HG02852 (cell line): Measurements from ENCODE around the gene PRR16.

Experiments used
- ATAC-seq: cut with Tn5 transposase; IDR thresholded peaks from one replicate; pipeline ENCODE4 v1.9.1; 2021; ENCODE audit warnings: mild to moderate bottlenecking, moderate library complexity; ENCODE audit not compliant: unreplicated experiment

The PRR16 gene

DNA sequence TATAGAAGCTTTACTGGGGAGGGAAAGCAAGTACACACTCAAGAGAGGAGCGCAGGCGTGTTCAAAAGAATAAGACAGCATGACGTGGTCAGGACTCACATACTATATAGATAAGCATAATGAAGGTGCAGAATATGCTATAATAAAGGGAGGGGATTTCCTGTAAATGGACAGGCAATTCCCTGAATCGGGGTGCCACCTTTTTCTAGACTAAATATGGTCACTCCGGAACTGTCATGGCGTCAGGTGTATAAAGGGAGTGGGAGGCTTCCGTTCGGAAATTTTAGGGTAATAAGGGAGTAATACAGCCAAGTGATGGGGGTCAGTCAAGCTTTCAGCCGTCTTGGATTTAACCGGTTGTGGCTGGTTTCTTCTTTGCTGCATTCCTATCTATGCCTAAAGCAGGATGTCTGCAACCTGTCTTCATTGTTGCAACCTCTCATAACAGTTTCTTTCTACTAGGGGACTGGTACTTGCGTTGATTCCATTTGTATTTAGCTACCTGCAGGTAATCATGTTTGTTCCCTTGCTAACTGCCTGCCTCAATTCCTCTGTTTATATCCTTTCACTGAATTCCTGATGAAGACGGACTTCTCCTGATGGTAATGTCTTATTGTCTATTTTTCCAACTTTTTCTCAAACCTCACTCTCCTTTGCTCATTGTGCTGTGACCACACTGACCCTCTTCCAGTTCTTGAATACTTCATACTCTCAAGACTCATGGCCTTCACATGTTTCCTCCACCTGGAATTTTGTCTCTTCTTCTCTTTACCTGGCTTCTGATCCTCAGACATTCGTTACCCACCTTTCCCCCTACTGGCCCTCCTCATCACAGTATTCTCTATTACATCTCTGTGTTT, 48.9 kb downstream of the PRR16 start:
- no peak for ATAC-seq

DNA sequence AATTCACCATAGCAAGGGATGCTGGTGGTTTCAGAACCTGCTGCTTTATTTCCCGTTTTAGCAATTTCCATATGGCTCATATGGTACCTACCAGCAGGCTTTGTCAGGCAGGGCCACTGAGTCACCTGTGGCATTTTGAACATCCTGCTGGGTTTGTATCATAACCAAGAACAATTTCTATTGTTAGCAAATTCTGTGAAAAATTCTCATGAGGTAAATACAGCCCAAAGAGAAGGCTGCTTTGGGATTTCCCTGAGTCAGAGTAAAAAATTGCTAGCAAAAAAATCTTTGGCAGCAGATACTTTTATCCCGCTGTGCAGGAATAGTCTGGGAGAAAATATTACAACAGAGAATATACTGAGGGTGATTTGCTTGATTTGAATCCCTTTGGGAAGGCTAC, 52.7 kb downstream of the PRR16 start:
- ATAC-seq = no peak

DNA sequence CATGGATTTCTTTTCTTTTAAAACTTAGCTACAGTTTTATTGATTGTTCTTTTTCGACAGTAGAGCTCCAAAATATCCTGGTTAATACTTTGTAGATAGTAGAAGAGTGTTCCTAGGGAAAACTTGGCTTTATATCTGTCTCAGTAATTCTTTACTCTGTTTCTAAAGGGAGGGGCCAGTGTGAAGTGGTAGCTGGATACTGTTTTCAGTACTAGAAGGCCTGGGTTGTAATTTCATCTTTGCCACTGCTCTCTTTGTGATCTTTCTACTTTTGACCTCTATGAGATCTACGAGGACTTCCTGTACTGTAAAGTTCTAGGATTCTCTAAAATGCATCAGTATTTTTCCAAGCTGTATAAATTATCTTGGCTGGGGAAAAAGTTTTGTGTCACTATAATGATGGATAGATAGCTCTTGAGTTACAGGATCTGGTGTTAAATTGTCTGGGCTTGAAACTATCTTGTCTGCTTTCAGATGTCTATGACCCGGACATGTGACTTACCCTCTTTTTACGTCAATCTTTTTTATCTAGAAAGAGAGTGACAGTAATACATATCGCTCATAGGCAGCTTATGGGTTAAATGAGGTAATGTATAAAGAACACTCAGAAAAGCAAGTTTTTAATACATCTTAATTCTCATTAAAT, 53.6 kb downstream of the PRR16 start:
- no peak for ATAC-seq

DNA sequence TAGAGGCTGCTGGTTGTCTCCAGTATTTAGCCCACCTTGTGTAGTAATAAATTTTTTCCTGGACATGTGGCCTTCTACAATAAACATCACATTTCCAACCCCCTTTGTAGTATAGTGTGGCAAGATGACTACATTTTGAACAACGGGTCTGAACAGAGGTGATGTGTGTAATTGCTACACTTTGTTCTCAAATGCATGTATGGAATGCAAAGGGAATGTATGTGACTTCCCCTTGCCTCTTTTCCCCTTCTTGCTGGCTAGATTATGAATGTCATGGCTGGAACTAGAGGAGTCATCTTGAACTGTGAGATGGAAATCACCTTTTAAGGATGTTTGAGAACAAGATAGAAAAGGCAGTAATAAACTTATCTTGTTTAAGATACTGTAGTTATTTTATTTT, 54.5 kb downstream of the PRR16 start:
- ATAC-seq = no peak

DNA sequence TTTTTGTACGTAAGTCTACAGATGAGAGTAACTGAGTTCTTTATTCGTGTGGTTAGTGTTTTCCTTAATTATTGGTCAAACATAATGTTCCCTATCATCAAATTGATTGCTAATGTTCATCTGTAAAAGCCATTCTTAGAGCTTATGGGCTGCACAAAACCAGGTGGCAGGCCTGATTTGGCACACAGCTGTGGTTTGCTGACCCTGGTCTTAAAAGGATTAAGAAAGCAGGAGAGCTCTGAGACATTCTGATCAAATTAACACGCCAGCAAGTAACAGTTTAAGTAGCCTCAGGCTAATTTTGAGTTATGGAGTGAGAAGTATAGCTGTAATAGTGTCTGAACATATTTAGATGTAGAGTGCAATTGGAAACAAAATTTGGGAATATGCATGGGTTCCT, 63.2 kb downstream of the PRR16 start:
- no peak for ATAC-seq

DNA sequence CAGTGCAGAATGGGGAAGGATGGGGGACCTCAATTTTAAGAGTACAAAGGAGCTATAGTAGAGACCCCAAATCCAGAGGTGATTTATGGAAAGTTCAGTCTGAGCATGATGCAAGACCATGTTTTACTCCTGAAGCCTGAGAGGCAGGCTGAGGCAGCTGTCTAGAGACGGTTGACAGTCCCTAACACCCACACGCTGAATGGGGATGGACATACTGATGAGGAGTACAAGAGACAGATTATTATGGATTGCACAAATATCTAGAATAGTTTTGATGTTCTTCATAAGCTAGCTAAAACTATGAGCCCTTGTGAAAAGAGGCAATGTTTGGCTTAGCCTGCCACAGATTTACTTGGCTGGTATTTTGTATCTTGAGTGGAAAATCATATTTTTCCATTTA, 64.5 kb downstream of the PRR16 start:
- no peak for ATAC-seq

DNA sequence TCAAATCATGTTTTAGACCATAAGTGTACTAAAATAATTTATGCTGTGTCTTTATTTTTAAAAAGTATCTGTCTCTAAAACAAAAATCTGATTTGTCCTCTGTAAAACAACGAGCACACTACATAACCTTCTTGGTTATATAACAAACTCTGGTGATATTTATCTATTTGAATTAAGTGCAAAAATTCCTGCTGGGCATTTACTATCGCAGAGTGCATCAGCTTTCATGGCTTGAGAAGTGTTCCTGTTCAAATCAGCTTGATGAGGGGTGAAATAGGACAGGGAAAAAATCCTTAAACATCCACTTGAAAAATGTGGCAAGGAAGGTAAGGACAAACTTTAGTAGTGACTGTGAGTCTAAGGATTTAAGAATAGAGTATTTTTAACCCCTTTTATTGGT, 65.3 kb downstream of the PRR16 start:
- ATAC-seq = no peak

DNA sequence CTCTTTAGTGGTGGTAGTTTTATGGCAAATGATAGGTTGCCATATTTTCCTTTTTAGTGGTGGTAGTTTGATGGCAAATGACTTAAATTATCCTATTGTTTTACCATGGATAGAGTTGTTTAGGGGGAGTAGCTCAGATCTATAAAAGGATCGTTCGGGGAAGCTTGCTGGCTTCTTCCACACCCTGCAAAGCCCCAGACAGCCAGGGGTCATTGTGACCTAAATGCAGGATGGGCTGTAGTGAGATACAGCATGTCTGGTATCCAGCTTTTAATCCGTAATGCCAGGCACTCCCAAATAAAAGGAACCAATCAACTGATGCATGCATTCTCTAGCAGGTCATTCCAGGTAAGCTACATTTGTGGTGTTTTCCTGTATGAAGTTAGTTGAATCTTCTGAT, 67.1 kb downstream of the PRR16 start:
- ATAC-seq = no peak

DNA sequence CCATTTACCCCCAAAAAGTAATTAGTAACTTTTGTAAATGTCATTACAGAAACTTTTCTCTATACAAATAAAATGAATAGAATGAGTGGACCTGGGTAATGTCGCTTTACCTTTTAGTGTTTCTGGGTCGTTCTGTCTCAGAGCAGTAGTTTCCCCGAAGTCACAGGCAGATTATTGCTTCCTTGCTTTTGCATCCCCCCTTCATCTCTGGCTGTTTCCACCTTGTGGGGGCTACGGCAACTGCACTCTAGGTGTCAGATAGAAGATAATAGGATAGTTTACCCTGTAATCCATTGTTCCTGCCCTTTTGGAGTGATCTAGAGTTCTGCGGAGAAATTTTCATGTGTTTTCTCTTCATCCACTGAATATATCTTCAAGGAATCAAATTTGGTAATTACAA, 68.7 kb downstream of the PRR16 start:
- no peak for ATAC-seq

DNA sequence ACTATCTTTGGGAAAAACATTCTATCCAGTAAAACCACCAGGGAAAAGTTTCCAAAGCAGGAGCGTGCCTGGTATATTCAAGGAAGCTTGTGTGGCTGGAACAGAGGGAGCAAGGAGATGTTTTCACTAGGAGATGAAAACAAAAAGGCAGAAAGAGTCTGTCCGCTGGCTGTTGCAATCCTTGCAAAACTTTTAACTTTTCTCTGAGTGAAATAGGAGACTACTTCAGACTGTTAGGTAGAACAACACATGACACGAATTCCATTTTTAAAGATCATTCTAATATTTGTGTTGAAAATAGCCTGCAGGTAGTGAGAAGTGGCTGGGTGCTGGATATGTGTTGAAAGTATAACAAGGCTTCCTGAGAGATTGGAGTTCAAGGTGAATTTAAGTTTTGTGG, 69.5 kb downstream of the PRR16 start:
- ATAC-seq = no peak

DNA sequence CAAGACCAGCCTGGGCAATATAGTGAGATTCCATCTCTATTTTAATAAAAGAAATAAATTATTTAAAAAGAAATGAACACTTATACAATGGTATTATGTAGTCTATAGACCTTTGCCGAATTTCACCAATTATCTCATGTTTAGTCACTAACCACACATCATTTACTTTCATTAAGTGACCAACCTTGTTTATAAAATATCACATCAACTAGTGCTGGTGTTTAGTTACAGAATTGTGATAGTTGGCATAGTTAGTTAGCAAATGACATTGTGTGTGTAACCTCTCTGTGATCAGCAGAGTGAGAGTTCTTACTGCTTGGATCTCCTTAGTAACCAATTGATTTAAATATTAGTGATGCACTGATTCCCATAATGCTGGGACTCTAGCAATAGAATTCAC, 71.8 kb downstream of the PRR16 start:
- no peak for ATAC-seq

DNA sequence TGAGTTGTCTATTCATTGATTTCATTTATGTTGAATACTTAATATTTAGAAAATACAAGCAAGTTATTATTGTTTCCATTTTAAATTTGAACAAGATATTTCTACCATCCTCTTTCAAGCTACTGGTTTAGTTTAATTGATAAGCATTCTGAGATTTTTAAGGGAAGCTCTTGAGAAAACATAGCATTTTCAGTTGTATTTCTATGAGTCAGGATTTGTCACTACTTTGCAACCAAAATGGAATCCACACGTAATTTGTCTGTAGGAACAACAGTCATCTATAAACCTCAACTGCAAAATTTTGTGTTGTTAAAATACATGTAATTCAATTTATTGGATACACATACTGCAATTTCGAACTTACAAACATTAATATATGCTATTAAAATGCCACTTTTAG, 74.0 kb downstream of the PRR16 start:
- no peak for ATAC-seq

DNA sequence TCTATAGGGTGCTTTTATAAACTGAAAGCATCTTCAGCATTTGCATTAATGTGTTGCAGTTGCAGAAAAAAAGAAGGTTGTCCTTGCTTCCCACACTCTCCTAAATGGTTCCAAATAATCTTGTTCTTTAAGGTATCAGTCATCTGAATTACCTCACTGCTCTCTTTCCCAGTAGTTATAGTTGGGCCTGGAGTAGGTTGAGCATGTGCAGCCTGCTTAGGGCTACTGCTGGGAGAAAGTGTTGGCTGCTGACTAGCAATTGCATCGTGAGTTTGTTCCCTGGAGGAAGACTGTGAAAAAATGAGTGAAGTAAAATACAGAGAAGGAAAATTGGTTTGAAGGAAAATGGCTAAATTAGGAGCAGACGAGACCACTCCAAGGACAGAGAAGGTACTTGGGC, 74.5 kb downstream of the PRR16 start:
- ATAC-seq = no peak

DNA sequence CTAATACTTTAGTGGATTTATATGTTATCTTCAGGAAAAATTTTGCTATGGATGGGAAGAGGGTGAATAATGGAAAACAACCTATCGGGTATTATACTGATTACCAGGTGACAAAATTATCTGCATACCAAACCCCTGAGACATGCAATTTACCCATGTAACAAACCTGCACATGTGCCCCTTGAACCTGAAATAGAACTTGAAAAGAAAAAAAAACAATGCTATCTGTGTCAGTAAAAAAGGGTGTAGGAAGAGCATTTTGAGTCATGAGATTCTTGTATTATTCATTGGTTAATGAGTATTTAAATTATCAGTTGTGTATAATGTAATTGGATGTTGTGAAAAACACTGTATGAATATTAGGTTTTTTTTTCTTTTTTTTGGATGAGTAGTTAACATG, 75.4 kb downstream of the PRR16 start:
- no peak for ATAC-seq

DNA sequence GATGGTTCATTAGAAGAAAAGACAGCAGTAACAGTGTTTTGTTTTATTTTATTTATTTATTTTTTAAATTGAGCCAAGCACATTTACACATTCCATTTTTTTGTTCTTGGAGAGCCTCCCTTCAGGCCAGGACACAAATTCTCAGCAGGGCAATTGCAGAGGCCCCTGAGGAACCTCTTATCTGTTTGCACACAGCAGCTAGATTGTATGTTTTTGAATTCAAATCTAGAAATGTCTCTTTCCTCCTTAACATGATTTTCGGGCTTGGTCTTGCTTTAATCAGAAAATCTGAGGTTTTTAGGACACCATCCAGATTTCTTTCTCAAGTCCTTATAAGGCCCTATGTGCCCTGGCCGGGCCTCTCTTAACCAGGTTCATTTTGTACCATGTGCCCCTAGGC, 76.0 kb downstream of the PRR16 start:
- no peak for ATAC-seq

DNA sequence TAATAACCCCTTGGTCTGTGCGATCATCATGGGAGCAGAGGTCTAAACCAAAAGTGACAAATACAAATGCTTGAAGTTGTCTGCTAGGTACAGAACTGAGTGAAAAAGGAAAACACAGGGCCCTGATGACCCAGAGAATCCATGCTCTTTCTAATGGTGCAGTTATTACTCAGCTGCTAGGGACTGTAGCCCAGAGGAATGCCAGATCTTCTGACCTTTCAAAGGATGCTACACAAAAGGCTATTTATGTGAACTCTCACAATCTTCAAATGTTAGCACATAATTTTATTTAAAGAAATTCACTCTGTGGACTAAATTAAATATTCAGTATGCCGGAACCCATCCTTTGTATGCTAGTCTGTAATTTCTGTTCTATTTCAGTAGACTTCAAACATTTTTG, 79.9 kb downstream of the PRR16 start:
- ATAC-seq = no peak

DNA sequence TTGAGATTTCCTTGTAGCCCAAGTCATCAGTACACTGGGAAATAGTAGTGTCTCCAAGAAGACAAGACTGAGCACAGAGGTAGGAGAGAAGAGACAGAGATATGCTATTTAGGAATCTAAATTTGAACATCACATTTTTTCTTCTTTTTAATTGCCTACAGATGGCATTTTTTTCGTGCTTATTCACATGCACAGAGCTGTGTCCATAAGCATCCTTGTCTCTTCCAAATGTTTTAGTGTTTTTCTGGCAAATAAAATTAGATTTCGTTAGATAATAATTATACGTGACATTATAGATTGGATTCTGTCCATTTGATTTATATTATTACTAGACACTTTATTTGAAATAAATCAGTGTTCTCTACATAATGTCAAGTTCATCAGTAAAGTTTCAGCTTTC, 80.9 kb downstream of the PRR16 start:
- ATAC-seq = no peak

DNA sequence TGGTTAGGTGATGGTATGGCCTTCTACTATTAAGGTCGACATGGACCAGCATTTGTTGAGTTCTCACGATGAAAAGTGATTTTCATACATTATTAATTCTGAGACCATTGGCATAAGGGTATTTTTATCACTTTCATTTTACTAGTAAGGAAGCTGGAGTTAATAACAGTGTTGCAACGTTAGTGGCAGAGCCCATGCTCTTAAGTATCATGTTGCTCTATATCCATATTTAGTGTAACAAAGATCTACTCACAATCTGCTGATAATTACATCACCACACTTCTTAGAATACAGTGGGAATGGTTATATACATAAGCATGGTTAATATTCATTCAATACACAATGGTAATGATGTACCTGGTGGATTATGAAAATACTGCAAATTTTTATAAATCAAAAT, 81.9 kb downstream of the PRR16 start:
- ATAC-seq = no peak

DNA sequence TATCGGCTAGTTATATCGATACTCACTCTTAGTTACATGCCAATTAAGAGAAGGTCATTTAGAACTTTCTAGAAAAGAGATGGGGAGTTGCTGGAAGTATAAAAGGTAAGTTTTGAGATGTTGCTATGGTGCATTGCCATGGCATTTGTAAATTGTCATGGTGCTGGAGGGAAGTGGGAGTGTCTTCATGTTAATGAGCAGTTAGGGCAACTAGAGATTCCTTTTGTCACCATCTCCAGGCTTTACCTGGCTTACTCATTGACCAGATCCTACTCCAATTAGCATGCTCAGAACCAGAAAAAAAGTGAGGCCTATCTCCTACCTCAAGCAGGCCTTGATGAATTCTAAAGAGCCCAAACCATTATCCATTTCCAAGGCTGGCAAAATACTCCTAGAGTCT, 82.8 kb downstream of the PRR16 start:
- ATAC-seq = no peak

DNA sequence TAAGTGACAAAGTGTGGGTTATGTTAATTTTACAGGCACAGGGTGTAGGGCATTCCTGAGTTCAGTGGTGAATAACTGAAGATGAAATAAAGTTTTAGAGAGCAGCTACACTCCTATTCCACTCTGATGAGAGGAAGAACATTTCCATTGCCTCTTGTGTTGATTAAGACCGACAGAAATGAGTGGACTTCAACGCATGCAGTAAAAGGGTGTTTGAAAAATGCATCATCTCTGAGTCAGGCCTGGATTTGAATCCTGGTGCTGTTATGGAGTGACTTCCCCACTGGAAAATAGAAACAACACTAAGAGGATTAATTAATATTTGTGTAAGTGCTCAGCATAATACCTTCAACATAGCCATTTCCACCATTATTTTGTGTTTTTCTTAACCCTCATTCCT, 86.3 kb downstream of the PRR16 start:
- no peak for ATAC-seq

DNA sequence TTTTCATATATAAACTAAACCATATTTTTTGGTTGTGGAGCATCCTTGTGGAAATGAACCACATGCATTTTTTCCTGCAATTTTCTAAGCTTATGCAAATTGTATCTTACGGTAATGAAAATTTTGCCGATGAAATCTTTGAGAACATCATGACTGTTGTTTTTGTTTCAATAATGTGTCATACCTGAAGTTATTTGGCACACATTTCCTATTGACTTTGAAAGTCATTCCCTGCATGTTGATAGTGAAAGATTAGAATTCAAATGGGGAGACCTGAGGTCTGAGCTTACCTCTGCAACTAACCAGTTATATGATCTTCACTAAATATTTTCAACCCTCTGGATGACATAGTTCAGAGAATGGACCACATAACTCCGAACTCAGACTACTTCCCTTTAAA, 88.5 kb downstream of the PRR16 start:
- ATAC-seq = no peak

DNA sequence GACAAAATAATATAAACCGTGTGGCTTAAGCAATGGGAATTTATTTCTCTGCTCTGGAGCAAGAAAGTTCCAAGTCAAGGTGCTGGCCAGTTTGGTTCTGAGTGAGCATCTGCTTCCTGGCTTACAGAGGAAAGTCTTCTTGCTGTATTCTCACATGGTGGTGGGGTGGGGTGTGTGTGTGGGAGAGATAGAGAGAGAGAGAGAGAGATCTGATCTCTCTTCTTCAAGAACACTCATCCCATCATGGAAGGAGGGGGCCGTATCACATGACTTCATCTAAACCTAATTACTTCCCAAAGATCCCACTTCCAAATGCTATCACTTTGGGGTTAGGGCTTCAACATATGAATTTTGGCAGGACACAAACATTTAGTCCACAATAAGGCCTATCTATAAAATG, 91.2 kb downstream of the PRR16 start:
- no peak for ATAC-seq

DNA sequence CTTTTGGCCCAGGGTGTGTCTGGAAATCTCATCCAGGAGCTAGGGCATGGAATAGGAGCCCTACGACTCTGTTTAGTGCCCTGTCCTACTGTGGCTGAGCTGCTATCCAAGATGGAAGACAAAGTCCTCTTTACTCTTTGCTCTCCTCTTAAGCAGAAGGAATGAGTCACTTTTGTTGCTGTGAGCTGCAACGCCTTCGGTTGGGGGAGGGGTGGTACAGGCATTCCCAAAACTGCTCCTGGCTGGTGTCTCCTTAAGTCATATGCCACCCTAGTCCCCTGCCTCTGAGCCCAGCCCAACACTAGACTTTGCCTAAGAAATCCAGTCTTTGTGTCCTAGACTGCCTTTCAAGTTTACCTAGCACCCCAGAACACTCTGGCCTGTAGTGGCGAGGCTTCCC, 99.9 kb downstream of the PRR16 start:
- ATAC-seq = no peak
